Activated naive CD4-positive, alpha-beta T cell (primary cell): ENCODE measurements around the gene HS2ST1.
"Not testable (repeated sequence)": the region's sequence is repeated elsewhere in the genome, so short reads cannot be mapped to it uniquely, and the experiment has no call there.

Experiments
- DNase-seq, 4 experiments: peaks; one replicate each; lab custom pipeline; 2025; lab: John Stamatoyannopoulos, UW

The HS2ST1 gene

GRCh38 chr1:86971778-86972177 lies 57.3 kb downstream of the HS2ST1 start:
- DNase-seq = no peak

- no peak for DNase-seq
Measured at GRCh38 chr1:86972262-86972661, 57.8 kb downstream of the HS2ST1 start.

GRCh38 chr1:86975993-86976550 lies 61.6 kb downstream of the HS2ST1 start:
- no peak for DNase-seq

GRCh38 chr1:86976664-86977063 lies 62.2 kb downstream of the HS2ST1 start:
- no peak for DNase-seq

- DNase-seq = no peak
Measured at GRCh38 chr1:86981482-86982213, 67.2 kb downstream of the HS2ST1 start.

- DNase-seq = not testable (repeated sequence)
Measured at GRCh38 chr1:86983677-86984076, 69.2 kb downstream of the HS2ST1 start.

- DNase-seq = no peak
Measured at GRCh38 chr1:86987446-86987845, 73.0 kb downstream of the HS2ST1 start.

GRCh38 chr1:86988835-86989234 lies 74.4 kb downstream of the HS2ST1 start:
- no peak for DNase-seq

- not testable (repeated sequence) for DNase-seq
Measured at GRCh38 chr1:86989690-86990089, 75.3 kb downstream of the HS2ST1 start.

GRCh38 chr1:86990826-86991225 lies 76.4 kb downstream of the HS2ST1 start:
- DNase-seq = no peak

GRCh38 chr1:86991549-86992186 lies 77.2 kb downstream of the HS2ST1 start:
- no peak for DNase-seq

GRCh38 chr1:86992861-86993260 lies 78.4 kb downstream of the HS2ST1 start:
- no peak for DNase-seq

- no peak for DNase-seq
Measured at GRCh38 chr1:86993269-86993985, 79.0 kb downstream of the HS2ST1 start.

GRCh38 chr1:86994061-86994460 lies 79.6 kb downstream of the HS2ST1 start:
- no peak for DNase-seq

- no peak for DNase-seq
Measured at GRCh38 chr1:86997538-86997937, 83.1 kb downstream of the HS2ST1 start.

- no peak for DNase-seq
Measured at GRCh38 chr1:86998280-86998679, 83.8 kb downstream of the HS2ST1 start.

- no peak for DNase-seq
Measured at GRCh38 chr1:86998727-86999126, 84.3 kb downstream of the HS2ST1 start.

GRCh38 chr1:87000460-87000859 lies 86.0 kb downstream of the HS2ST1 start:
- DNase-seq = no peak

- no peak for DNase-seq
Measured at GRCh38 chr1:87004857-87005256, 90.4 kb downstream of the HS2ST1 start.

GRCh38 chr1:87007323-87007722 lies 92.9 kb downstream of the HS2ST1 start:
- DNase-seq = no peak

GRCh38 chr1:87013385-87013784 lies 99.0 kb downstream of the HS2ST1 start:
- DNase-seq = not testable (repeated sequence)

- no peak for DNase-seq
Measured at GRCh38 chr1:87017998-87018672, 103.7 kb downstream of the HS2ST1 start.
